Dermis blood vessel endothelial cell (primary cell): ENCODE results near the gene KRT13. TPM values are rescaled to one million over a fixed set of nuclear protein-coding genes. Genes with fewer than 3 reads are reported as not detected.

Experiments used
- DNase-seq: peaks from one replicate; pipeline ENCODE4 v3.0.0; 2010
- total RNA-seq: library from RNA; depleted of rRNA; stranded (reverse); fragments of >200 nt; gene quantifications from 2 replicates; pipeline ENCODE4 v1.2.3, GENCODE V29; 2014

Gene KRT13
- total RNA-seq, 1 donor from 2014 or later = not detected

DNA sequence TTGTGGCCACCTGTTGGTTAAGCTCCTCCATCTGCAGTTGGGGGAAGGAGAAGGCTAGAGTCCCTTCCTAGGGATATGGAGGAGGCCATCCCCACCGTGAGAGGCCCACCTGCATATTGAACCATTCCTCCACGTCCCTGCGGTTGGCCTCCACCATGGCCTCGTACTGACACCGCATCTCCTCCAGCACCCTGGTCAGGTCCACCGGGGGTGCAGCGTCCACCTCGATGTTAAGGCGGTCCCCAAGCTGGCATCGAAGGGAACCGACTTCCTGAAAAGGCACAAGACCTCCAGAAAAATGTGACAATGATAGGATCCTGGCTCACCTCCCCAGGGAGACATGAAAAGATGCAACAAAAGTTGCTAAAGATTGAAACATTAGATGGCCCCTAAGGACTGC, 41.2 kb downstream of the KRT13 start:
- DNase-seq = no peak

DNA sequence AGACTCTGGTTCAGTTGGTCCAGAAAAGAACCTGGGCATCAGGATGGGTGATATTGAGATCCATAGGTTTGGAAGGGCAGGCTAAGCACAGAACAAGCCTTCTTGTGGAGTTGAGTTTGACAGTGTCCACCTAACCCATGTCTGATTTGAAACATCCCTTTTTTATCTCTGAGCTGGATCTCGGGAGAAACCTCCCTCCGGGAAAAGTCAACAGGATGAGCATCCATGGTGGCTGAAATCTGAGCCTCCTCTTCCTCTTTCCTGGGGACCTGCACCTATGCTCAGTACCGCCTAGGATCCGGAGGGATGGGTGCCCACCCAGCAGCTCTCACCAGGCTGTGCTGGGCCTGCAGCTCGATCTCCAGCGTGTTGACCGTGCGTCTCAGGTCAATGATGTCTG, 41.7 kb downstream of the KRT13 start:
- no peak for DNase-seq

DNA sequence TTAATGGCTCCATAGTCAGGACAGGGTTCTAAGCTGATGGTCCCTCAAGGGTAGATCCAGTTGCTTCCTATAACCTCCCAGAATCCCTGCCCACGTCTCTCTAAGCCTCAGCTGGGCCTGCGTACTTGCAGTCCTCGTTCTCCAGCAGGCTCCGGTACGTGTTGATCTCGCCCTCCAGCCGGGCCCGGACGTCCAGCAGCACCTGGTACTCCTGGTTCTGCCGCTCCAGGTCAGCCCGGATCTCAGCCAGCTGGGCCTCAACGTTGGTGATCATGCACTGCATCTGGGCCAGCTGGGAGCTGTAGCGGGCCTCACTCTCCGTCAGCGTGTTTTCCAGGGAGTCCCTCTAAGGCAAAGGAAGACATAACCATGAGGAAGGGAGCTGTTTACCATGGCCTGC, 42.7 kb downstream of the KRT13 start:
- DNase-seq = no peak

DNA sequence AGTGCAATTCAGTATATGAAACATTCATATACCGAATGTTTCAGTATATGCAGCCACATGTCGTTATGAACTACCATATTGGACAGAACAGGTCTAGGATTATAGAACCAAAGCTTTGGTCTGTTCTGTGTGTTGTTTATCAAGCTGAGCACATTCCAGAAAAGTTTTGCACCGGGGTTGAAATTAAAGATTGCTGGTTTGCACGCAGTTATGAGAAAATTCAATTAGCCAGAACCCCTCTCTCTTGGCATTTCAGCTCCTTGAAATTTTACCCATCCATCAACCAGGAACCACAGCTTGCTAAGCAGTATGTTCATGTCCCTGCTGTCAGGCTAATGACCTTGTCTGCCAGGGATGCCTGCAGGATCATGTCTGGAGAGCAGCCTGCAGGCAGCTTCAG, 47.7 kb downstream of the KRT13 start:
- no peak for DNase-seq

DNA sequence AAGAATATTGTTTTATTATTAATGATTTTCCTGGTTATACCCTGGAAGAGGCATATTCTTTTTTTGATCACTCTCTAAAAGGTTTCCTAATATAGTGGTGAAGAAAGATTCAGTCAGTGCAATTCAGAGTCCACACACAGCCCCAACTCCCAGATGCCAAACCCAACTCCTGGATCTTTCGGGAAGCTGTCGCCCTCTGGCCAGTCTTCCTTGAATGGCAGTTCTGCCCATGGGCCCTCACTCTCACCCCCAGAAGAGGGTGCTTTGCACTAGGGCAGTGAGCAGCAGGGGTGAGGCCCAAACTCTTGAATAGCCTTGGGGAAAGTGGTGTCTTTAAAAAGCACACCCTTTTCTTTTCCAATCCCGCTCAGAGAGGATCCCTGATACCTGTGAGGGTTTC, 49.2 kb downstream of the KRT13 start:
- DNase-seq = no peak

DNA sequence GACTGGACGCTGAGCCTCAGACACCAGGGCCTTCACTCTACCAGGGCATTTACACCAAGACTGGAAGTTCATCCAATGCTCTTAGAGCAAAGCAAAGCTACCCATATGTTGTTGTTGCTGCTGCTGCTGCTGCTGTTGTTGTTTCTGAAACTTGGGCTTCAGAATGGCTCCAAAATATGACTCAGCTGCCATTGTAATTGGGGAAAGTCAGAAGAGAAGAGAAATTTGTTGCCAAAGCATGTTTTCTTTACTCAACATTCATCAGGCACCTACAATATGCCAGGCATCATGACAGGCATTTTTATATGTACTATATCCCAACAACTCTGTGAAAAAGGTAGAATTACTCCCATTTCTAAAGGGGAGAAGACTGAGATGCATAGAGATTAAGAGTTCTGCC, 50.2 kb downstream of the KRT13 start:
- no peak for DNase-seq

DNA sequence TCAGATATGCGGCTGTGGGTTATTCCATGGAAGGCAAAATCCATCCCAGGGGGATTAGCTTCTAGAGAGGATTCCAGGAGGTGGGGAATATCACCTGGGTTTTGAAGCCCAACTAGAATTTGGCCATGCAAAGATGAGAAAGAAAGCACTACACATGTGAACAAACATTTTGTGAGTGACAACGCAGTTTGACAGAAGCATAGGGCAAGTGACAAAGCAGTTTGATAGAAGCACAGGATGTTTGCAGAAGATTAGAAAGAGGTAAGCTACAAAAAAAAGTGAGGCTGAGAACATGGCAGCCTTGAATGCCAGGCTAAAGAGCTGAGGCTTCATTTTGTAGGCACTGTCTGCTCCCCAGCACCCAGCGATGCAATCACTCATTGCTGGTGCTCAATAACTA, 52.3 kb downstream of the KRT13 start:
- no peak for DNase-seq

DNA sequence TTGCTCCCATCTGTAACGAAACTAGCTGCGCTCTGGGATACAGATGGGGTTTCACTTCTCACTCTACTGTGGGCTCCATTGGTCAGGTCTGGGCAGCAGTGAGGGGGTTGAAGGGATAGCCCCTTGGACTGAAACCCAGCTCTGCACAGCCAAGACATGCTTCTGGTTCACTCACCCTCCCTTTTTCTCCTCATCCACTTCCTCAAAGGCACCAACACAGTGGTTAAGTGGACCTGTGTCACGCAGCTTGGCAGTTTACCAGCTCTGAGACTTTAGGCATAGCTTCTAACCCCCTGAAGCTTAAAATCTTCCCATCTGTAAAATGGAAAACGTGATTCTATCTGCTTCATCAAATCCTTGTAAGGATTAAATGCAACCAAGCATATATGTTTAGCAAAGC, 53.1 kb downstream of the KRT13 start:
- no peak for DNase-seq

DNA sequence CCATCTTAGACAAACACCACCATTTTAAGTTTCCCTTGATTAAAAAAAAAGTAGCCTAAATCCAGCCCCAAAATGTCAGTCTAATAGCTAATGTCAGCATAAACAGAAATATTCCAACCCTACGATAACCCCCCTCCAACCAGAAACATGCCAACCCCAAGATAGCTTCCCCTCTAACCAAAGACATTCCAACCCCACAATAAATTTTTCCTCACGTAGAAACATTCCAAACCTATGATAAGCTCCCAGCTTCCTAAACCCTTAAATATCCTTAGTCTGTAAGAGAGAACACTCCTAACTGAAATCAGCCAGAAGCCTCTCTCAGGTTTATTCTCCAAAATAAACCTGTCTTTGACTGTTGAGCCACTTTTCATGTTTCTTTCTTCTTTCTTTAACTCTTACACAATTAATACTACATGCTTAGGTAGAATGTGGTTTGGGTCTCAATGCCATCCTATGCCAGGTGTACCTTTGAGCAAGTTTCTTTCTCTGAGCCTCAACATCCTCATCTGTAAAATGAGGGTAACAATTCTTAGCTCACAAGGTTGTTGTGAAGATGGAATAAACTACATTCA, 54.2 kb downstream of the KRT13 start:
- no peak for DNase-seq

Other genes starting within 250 kb of the KRT13 start
- gene KRTAP9-6, start 240.2 kb downstream of the KRT13 start, total RNA-seq = not detected in 2 replicates
- not detected in 2 replicates for gene KRTAP9-7, start 229.9 kb downstream of the KRT13 start, total RNA-seq
- not detected in 2 replicates for gene KRTAP29-1, start 202.8 kb downstream of the KRT13 start, total RNA-seq
- 0.05 TPM in 1 of 2 replicates, not detected in the other for gene KRTAP16-1, start 196.3 kb downstream of the KRT13 start, total RNA-seq
- not detected in 2 replicates for gene KRTAP17-1, start 189.9 kb downstream of the KRT13 start, total RNA-seq
- gene KRT33A, start 154.8 kb downstream of the KRT13 start, total RNA-seq = not detected in 2 replicates
- not detected in 2 replicates for gene KRT33B, start 135.8 kb downstream of the KRT13 start, total RNA-seq
- 0.51 TPM in 1 of 2 replicates, not detected in the other for gene KRT34, start 123.3 kb downstream of the KRT13 start, total RNA-seq
- gene KRT31, start 108.0 kb downstream of the KRT13 start, total RNA-seq = not detected in 2 replicates
- not detected in 2 replicates for gene KRT37, start 81.0 kb downstream of the KRT13 start, total RNA-seq
- not detected in 2 replicates for gene KRT38, start 64.6 kb downstream of the KRT13 start, total RNA-seq
- gene KRT32, start 38.2 kb downstream of the KRT13 start, total RNA-seq = not detected in 2 replicates
- gene KRT35, start 24.5 kb downstream of the KRT13 start, total RNA-seq = not detected in 2 replicates
- 0.14 and 0.17 TPM in 2 replicates for gene KRT36, start 15.7 kb downstream of the KRT13 start, total RNA-seq
- gene KRT15, start 13.3 kb upstream of the KRT13 start, total RNA-seq = 0.51 TPM in 2 replicates
- 10.7 and 10.9 TPM in 2 replicates for gene KRT19, start 22.7 kb upstream of the KRT13 start, total RNA-seq
- not detected in 2 replicates for gene KRT9, start 66.4 kb upstream of the KRT13 start, total RNA-seq
- gene KRT14, start 81.3 kb upstream of the KRT13 start, total RNA-seq = 0.05 and 0.85 TPM in 2 replicates
- 0.28 and 0.51 TPM in 2 replicates for gene KRT16, start 107.2 kb upstream of the KRT13 start, total RNA-seq
- 2.0 and 3.7 TPM in 2 replicates for gene KRT17, start 119.0 kb upstream of the KRT13 start, total RNA-seq
- 93.3 and 128 TPM in 2 replicates for gene EIF1, start 183.3 kb upstream of the KRT13 start, total RNA-seq
- not detected in 2 replicates for gene GAST, start 206.7 kb upstream of the KRT13 start, total RNA-seq
- 0.23 and 0.68 TPM in 2 replicates for gene HAP1, start 229.0 kb upstream of the KRT13 start, total RNA-seq